ENCODE results near the gene EEFSEC. TPM values are rescaled to one million over a fixed set of nuclear protein-coding genes. Genes with fewer than 3 reads are reported as not detected.

EEFSEC gene
- total RNA-seq, 1 experiment from 2014 or later: 14.6 TPM

DNA sequence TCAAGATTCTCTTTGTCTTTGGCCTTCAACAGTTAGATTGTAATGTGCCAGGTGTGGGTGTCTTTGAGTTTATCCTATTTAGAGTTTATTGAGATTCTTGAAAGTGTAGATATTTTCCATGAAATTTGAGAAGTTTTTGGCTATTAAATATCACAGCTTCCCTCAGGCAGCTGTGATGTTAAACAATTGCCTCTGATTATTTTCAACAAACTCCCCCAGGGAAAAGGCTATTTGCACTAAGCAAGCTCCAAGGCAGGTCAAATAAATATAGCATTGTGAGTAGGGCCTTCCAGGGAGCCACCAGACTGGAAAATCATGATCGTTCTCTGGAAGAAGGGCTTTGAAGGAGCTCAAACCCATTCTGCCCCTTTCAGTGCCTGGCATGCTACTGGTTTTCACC lies 107.0 kb downstream of the EEFSEC start:
- in situ Hi-C loops (cut with HindIII; ENCODE audit: low sequenced_read_pairs): no loop called here
- DNase-seq (ENCODE audit: low spot score): no peak

DNA sequence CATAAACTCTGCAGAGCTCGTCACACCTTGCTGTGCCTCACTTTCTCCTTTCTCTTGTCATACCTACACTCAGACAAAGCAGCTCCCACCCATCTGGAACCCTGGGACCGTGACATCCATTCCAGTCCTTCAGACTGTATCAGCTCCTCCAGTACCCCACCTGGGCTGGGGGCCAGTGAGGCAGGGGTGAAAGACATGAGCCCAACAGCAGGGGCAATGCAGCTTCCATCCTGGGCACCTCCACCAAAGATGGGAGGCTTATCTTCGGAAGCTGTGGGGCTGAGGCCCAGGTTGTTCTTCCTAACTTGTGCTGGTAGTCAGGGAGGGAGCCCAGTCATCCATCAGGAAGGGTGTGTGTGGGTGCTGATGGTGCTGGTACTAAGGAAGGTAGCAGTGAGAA lies 109.2 kb downstream of the EEFSEC start:
- DNase-seq (ENCODE audit: low spot score): no peak
- in situ Hi-C loops (cut with HindIII; ENCODE audit: low sequenced_read_pairs): no loop called here

DNA sequence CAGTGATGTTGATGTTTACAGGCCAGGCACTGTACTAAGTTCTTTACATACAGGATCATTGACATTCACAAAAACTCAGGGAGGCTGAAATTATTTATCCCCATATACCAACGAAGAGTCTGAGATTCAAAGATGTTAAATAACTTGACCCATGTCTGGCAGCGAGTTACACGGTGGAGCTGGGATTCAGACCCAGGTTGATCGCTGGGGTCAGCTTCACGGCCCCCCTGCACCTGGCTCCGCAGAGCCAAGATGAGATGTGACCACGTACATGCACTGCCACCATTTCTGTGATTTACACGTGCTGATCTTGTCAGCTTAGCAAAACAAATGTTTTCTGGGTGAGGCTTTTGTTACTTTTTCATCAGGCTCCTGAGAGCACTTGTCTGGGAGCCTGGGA lies 109.8 kb downstream of the EEFSEC start:
- in situ Hi-C loops (cut with HindIII; ENCODE audit: low sequenced_read_pairs): no loop called here
- no peak for DNase-seq (ENCODE audit: low spot score)

DNA sequence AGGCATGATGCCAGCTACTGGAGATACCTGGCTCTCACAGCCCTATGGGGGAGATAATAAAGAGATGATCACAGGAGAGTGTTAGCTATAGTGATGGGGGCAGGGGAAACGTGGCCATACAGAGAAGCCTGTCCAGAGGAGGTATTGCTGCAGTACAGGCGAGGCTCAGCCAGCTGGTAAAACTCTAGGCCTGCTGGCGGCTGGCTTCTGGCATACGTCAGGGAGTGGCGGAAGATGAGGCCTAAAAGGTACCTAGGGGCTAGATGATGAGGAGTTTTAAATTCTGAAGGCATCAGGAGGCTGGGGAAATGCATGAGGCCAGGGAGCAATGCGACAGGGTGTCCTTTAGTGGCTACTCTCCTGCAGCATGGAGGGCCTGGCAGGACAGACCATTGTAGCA lies 110.7 kb downstream of the EEFSEC start:
- in situ Hi-C loops (cut with HindIII; ENCODE audit: low sequenced_read_pairs): no loop called here
- no peak for DNase-seq (ENCODE audit: low spot score)

DNA sequence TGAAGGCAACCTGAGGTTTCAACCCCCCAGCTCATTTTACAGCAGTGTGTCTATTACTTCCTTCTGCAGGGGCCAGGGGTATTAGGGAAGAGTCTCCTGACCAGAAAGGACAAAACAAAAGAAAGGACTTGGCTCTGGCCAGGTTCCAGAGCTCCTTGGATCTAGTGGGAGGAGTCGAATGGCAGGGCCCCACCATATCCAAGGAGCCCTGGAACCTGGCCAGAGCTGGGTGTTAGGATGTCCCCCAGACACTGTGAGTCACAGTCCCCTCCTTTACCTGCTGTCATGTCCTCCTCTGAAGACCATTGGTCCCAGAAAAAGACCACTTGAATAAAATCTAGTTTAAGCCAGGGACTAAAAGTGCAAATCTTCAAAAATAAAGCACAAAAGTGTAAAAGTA lies 113.2 kb downstream of the EEFSEC start:
- in situ Hi-C loops (cut with HindIII; ENCODE audit: low sequenced_read_pairs): no loop called here
- no peak for DNase-seq (ENCODE audit: low spot score)

DNA sequence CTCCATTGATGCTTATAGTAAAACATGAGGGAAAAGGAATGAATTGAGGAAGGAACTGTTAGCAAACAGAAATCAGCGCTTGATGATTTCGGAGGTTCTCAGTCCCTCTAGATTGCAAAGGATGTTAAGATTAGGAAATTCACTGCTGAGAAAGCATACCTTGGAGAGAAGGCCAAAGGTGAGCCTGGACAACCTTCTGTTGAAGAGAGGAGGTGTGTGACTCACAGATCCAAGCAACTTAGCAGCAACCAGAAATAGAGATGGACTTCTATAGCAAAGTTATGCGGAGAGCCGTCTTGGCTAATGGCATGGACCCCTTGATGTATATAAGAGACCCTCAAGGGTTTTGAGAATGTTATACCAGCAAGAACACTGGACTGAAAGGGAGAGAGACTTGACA lies 114.3 kb downstream of the EEFSEC start:
- in situ Hi-C loops (cut with HindIII; ENCODE audit: low sequenced_read_pairs): no loop called here
- no peak for DNase-seq (ENCODE audit: low spot score)

DNA sequence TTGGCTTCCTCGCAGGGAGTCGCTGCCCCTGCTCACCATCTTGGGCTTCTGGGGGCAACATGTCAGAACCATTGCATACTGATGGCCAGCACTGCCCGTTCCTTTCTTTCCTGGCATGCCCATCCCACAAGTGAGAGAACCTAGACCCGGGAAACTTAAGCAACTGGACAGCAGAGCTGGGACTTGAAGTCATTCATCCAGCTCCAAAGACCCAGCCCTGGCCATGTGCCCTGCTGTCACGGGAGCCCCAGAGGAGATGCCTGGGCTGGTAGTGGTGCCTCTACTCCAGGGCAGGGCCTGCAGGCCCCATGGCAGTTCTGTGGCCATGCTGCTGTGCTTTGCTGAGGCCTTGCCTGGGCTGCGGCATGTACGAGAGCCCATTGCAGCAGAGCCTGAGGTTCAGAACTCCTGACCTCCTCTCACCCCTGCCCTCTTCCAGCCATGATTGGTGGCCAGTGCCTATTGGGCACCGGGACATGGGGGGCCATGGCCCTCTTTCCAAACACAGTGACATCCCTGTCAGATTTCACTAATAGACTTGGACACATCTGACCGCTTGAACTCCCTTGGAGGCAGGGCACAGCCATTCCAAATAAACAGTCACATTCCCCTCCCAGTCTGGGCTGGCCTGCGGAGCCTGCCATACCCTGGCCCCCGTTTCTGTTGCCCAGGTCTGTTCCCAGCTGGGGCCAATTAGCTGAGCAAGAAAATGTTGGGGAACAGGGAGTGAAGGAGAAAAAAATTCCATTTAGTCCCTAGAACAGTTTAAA lies 115.9 kb downstream of the EEFSEC start:
- in situ Hi-C loops (cut with HindIII; ENCODE audit: low sequenced_read_pairs): no loop called here
- DNase-seq (ENCODE audit: low spot score): no peak

DNA sequence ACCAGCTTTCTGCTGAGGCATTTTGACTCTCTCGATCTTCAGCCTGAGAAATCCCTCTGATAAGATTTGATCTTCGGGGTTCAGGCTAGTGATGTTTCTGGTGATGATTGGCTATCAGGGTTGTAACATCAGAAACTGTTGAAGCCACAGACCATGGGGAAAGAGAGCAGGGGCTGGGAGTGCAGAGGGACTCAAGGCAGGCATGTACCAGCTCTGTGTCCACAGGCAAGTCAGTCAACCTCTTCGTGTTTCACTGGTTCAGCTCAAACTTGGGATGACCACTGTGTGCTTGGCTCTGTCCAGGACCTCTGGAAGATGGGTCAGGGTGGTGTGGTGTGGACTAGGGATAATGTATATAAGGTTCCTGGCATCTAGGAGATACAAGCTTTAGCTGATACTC lies 116.5 kb downstream of the EEFSEC start:
- DNase-seq (ENCODE audit: low spot score): no peak
- in situ Hi-C loops (cut with HindIII; ENCODE audit: low sequenced_read_pairs): no loop called here

DNA sequence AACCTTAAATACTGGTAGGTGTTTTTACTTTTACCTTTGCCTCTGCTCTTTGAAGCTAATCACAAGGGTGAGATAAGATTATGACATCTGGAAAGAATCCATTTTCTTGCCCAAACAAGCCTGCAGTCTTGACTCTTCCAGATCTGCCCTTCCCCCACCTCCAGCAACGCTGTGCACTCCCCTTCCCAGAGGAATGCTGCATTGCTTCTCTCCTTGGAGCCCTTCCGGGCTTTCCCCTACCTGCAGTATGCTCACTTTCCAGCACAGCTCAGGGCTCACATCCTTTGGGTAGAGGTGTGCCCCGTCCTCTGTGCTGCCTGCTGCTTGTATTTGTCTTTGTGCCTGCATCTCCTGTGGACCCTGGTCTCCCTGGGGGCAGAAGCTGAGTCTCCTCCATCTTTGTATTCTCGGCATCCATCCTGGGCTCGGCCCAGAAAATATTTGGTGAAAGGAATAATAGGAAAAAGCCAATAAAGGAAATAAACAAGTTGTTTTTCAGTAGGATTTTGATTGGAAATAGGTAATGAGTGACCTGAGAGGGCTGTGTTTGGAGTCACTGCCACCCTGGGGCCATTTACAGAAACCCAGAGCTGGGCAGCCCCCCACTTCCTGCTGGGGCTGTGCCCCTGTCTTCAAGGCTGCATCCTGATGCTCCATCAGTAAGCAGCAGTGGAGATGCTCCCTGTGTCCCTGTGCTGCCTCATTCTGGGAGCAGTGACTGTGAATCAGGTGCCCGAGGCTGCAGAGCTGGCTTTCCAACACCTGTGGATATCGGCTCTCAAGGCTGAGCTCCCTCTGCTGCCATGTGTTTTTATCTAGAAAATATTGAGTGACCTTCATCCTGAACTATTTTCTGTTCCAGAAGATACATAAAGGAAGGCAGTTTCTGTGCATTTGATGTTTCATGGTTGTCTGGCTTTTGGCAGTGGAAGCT lies 117.5 kb downstream of the EEFSEC start:
- DNase-seq (ENCODE audit: low spot score): no peak
- in situ Hi-C loops (cut with HindIII; ENCODE audit: low sequenced_read_pairs): no loop called here

DNA sequence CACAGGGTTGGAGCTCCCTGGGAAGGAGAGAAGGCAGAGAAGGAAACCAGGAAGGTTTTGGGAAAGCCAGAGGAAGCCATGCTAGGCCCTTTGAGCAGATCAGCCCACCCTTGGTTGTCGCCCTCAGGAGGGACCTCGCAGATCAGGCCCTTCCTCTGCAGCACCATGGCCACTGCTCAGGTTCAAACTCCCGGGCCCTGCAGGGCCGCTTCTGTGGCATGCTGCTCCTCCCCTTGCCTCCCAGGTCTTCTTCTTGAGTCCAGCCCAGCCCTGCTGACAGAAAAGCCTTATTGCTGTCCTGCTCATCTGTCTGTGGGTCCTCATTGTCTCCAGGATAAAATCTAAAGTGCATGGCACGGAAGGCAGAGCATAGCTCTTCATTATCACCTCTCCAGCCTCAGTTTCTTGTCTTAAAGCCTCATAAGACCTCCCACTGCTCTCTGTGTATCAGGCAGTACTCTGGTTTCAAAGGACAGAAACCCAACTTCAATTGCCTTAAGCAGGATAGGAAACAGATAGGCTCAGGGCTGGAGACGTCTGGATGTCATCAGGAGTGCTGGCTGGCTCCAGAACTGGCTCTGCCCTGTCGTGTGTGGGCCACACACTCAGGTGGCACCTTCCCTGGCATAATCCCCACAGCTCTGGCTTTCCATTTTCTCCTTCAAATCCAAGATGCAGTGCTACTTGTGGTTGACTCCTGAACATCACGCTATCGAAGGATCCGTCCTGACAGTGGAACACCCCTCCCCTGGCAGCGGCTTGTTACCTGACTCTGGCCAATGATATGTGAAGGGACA lies 118.5 kb downstream of the EEFSEC start:
- in situ Hi-C loops (cut with HindIII; ENCODE audit: low sequenced_read_pairs): no loop called here
- DNase-seq (ENCODE audit: low spot score): no peak

DNA sequence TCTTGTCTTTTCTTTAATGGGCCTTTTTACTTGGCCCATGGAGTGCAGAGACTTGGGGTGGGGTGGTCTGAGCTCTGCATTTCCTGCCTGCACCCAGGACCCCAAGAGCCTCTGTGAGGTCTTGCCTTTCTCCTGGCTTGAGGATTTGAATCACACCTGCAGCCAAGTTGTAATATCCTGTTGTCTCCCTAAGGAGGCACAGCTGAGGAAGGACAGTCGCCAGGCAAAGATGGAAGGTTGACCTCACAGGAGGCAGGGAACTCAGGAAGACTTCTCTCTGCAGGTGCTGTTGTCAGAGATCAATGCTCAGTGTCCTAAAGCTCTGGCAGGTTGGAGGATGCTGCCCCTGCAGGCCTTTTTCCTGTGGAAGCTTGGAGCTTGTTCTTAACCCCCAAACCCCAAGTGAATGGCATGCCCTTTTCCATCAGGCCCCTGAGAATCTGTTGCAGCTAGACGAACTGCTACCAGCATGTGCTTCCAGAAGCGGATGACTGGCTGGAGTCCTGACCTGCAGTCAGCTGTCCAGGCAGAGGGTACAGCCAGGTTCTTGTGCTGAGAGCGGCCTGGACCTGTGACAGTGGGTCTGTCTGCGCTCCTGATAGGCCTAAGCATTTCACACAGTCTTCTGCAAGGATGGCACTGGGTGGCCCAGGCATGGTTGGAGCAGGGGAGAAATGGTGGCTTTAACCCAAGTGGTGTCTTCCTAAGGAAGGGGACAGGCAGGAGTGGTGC lies 120.0 kb downstream of the EEFSEC start:
- no peak for DNase-seq (ENCODE audit: low spot score)
- in situ Hi-C loops (cut with HindIII; ENCODE audit: low sequenced_read_pairs): no loop called here

DNA sequence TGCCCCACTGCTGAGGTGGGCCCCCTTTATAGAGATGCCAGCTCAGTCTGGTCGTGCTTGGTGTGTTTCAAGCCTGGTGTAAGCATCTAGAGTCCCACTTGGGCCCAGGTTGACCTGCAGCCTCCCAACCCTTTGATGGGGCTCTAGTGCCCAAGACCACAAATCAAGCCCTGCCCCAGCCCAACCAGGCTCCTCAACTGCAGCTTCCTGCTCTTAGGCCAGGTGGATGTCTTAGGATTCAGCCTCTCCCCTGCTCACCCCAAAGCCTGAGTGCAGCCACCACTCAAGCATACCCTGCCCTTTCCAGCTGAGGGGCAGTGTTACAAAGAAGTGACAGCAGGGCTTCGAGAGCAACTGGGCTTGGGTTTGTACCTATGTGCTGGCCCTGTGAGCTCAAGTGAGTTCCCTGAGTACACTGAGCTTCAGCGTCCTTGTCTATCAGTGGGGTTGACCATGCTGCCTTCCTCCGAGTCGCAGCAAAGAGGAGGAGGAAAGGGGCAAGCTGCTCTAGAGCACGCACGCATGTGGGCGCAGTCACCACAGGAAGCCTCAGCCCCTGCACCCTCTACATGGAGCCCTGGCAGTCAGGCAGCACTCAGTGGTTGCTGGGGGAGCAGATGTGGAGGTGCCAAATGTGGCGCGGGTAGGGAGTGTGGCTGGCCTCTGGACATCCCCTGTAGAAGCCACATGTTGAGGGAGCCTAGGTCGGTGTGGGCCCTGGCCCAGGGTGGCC lies 120.7 kb downstream of the EEFSEC start:
- in situ Hi-C loops (cut with HindIII; ENCODE audit: low sequenced_read_pairs): no loop called here
- no peak for DNase-seq (ENCODE audit: low spot score)

DNA sequence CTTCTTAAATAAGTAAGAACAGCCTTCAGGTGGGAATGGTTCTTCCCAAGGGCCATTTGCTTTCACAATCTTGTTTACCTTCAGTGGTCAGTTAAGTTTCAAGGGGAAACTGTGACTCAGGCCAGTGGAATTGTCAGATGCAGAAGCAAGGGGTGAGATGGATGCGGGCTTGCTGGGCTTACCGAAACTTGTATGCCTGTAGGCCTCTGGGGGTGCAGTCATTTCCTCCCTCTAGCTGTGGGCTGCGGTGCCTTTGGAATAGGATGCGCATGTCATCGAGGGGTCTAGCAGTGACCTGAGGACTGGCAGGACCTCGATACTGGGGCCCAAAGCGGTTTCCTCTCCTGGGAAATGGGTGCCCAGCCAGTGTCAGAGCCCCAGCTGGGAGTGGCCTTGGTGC lies 121.6 kb downstream of the EEFSEC start:
- no peak for DNase-seq (ENCODE audit: low spot score)
- in situ Hi-C loops (cut with HindIII; ENCODE audit: low sequenced_read_pairs): no loop called here

DNA sequence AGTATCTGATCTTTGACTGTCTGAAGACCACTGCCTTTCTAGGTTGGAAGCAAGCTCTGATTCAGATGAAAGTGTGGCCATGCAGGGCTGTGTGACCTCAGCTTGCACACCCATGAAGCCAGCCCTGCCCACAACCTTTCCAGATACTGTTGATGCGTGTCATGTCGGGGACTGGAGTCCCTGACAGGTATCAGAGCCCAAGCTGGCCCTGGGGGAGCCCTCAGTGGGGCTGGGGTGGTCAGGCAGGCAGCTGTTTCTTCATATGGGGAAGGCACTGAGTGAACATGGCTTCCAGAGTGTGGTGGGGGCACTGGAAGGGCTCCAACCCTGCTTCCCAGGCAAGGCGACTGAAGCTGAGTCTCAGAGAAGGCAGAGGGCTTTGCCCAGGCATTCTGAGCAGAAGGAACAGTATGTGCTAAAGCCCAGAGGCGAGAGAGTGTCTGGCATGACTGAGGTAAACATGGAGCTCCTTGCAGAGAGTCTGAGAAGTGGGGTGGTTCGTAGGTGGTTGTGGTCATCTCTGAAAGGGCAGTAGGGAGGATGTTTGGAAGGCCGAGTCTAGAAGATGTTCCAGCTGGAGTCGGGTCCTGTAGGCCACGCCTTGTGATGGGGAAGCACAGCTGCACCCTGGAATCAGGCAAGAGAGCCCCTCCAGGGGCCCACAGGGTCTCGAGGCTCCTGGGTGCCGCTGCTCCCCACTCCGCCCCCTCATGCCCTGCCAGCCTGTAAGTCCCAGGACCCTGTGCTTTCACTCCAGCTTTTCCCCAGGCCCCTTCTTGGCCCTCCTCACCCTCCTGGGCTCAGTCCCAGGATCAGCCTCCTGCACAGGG lies 122.2 kb downstream of the EEFSEC start:
- no peak for DNase-seq (ENCODE audit: low spot score)
- in situ Hi-C loops (cut with HindIII; ENCODE audit: low sequenced_read_pairs): no loop called here

DNA sequence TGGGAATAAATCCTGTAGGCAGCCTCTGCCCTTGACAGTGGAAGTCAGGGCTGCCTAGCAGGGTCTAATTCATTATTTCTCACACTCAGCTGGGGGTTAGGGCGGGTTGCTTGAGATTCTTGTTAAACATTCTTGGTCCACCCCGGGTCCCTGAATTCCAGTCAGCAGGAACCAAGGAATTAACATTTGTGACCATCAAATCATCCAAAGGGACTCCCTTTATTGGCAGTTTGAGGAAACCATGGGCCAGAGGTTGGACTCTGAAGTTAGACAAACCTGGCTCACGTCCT lies 122.8 kb downstream of the EEFSEC start:
- in situ Hi-C loops (cut with HindIII; ENCODE audit: low sequenced_read_pairs): no loop called here
- no peak for DNase-seq (ENCODE audit: low spot score)

DNA sequence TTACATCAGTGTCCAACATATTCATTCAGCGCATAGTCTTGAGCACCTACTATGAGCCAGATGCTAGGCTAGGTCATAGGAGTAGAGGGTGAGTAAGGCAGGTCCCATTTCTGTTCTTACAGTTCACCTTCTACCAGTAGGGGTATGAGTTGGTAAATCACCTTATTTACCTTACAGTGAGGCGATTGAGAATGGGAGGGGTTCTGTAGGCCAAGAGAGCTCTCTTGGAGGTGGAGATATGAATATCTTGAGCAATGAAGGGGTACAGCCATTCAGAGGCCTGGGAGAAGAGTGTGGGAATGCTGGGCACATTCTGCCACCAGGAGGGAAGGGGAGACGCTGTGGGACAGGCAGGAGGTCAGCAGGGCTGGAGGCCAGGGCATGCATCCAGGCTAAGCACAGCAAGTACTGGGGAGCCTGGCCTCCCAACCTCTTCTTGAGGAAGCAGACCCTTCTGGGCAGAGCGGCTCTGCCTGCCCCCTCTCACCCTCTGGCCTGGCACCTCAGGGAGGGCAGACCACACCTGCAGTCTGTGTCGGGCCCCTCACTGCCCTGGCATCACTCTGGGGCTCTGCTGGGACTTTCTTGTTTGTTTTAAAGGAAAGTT lies 123.4 kb downstream of the EEFSEC start:
- no peak for DNase-seq (ENCODE audit: low spot score)
- in situ Hi-C loops (cut with HindIII; ENCODE audit: low sequenced_read_pairs): no loop called here

DNA sequence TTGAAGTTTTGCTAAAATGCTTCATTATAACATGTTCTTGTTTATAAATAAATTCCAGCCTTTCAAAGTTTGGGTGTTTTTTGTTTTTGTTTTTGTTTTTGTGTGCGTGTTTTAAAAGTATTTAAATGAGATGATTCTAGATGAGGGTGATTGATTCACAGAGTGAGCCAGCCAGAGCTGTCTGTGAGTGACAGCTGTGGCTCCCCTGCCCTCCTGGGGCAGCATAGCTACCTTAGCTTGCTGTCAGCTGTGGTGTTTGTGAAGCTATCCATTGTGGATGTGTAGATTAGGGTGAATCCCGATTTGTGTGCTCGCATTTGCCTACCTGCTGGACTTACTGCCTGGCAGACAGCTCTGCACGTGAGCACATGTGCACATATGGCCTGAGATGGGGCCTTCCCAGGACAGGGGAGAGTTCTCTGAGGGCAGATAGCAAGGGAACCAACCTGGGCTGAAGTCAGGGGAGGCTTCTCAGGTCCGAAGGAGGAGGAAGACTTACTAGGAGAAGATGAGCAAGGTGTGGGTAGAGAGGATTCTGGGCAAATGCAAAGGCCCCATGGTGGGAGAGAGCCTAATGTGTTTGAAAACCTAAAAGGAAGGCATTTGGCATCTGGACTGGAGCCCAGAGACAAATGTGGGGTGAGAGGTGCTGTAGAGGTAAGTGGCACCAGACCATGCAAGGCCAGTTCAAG lies 124.2 kb downstream of the EEFSEC start:
- in situ Hi-C loops (cut with HindIII; ENCODE audit: low sequenced_read_pairs): no loop called here
- DNase-seq (ENCODE audit: low spot score): peak; percentile 29
